ENCODE data around the gene NPIPB8. TPM values are rescaled to one million over a fixed set of nuclear protein-coding genes. Genes with fewer than 3 reads are reported as not detected.
A peak's percentile ranks its signal among the peaks of the same experiment; 100 is the strongest.
"Not testable (repeated sequence)": the region's sequence is repeated elsewhere in the genome, so short reads cannot be mapped to it uniquely, and the experiment has no call there.

NPIPB8 gene
- polyA plus RNA-seq, 1 donor from 2014 or later: not detected

GRCh38 chr16:28616224-28616577 lies 21.7 kb upstream of the NPIPB8 start:
- H3K9me2 ChIP-seq (ENCODE audit: insufficient read depth, low read length); H2AFZ ChIP-seq (ENCODE audit: low read depth, low read length); H3K27me3 ChIP-seq (ENCODE audit: insufficient read depth, low read depth, low read length); H3K9ac ChIP-seq (ENCODE audit: low read length); H4K20me1 ChIP-seq (ENCODE audit: insufficient read depth); H3K9me3 ChIP-seq (ENCODE audit: low read length); H3K27ac ChIP-seq (ENCODE audit: low read length); H3K4me3 ChIP-seq (ENCODE audit: low read length); H3K4me2 ChIP-seq (ENCODE audit: low read length); H3K36me3 ChIP-seq (ENCODE audit: insufficient read depth, low read length); H3F3A ChIP-seq (ENCODE audit: insufficient read depth, low read length, poor library complexity, severe bottlenecking); H3K79me2 ChIP-seq (replicated peaks; ENCODE audit: insufficient read depth, low read length): not testable (repeated sequence)
- TF ChIP-seq CTCF (IDR thresholded peaks at IDR 0.05; ENCODE audit: poor library complexity, severe bottlenecking): peak; percentile 5
- peak; percentile 2 for TF ChIP-seq SMC3 (conservative IDR thresholded peaks at IDR 0.05; ENCODE audit: poor library complexity)

GRCh38 chr16:28616636-28617035 lies 21.2 kb upstream of the NPIPB8 start:
- Histone ChIP-seq H3K9ac (ENCODE audit: low read length) (no peak overlapping the region), H3K4me2 (ENCODE audit: low read length) (no peak overlapping the region), H3K36me3 (ENCODE audit: insufficient read depth, low read length) (no peaks in the 10 kb centered on the region), H3K27ac (ENCODE audit: low read length) (no peak overlapping the region), H3K9me3 (ENCODE audit: low read length) (no peaks in the 10 kb centered on the region), H3K9me2 (ENCODE audit: insufficient read depth, low read length) (no peaks in the 10 kb centered on the region), H2AFZ (ENCODE audit: low read depth, low read length) (no peak overlapping the region), H3K27me3 (ENCODE audit: insufficient read depth, low read depth, low read length) (no peaks in the 10 kb centered on the region), H3K4me3 (ENCODE audit: low read length) (no peak overlapping the region), H4K20me1 (ENCODE audit: insufficient read depth) (no peaks in the 10 kb centered on the region), H3K79me2 (replicated peaks; ENCODE audit: insufficient read depth, low read length) (no peaks in the 10 kb centered on the region), H3F3A (ENCODE audit: insufficient read depth, low read length, poor library complexity, severe bottlenecking) (no peaks in the 10 kb centered on the region)
- TF ChIP-seq TAF1 (IDR thresholded peaks at IDR 0.05; ENCODE audit: low read depth) (no peak), SMC3 (conservative IDR thresholded peaks at IDR 0.05; ENCODE audit: poor library complexity) (no peak), CTCF (IDR thresholded peaks at IDR 0.05; ENCODE audit: poor library complexity, severe bottlenecking) (no peak), POLR2AphosphoS5 (IDR thresholded peaks at IDR 0.05) (no peak), RAD21 (conservative IDR thresholded peaks at IDR 0.05) (no peak), REST (IDR thresholded peaks at IDR 0.05; ENCODE audit: borderline replicate concordance) (no peak), EZH2 (IDR thresholded peaks at IDR 0.05; ENCODE audit: borderline replicate concordance, insufficient read depth, low read length, poor library complexity, severe bottlenecking) (no peak), MXI1 (conservative IDR thresholded peaks at IDR 0.05; ENCODE audit: poor library complexity, severe bottlenecking) (no peak), EP300 (conservative IDR thresholded peaks at IDR 0.05; ENCODE audit: poor library complexity, severe bottlenecking) (no peak)
